ENCODE results near the gene SCAMP3. TPM values are rescaled to one million over a fixed set of nuclear protein-coding genes. Genes with fewer than 3 reads are reported as not detected.

SCAMP3 gene
- total and polyA plus RNA-seq, 10 of the 15 experiments (the other 5 are each of a cell fraction or from before 2014, with no cell fraction given): 17.2 to 133 (median 87.3) TPM

DNA sequence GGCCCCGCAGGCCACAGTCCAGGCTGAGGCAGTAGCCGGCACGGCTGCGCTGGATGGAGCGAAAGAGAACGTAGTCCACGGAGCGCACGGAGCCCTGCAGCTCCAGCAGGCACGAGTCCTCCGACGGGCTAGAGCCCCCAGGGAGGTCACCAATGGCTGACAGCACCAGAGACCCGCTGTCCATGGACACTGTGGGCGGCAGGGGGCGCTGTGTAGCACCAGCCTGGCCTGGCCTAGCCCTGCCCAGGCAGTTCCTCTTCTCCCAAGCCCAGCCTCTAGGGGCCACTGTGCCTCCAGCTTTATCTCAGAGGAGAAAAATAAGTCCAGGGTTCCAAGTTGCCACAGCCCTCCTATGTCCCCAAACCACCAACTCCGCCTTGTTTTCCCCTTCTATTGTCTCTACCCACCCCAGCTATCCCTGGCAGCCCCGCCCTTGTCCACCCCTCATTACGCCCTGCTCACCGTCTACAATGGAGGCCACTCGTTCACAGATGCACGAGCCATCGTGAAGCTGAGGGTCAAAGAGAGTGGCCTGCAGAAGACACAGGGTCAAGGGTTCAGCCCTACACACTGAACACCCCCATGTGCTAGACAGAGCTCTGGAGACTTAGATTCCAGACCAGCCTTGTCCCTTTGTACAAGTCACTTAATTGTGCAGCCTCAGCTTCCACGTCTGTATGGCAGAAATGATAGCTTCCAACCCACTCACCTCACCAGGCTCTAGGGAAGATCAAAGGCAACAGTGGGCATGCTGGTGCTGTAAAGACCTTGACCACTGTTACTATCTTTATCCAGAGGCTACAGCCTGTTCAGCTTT, 11.3 kb downstream of the SCAMP3 start (continued):
- TF ChIP-seq KAT2A (conservative IDR thresholded peaks at IDR 0.05; ENCODE audit: control insufficient read depth, low read depth, low read length) (no peak), PML (IDR thresholded peaks at IDR 0.05; ENCODE audit: low read length) (no peak), IRF4 (IDR thresholded peaks at IDR 0.05; ENCODE audit: low read depth, low read length) (0 out of 2 replicates have a peak, but pooled peaks have one; percentile 45), MYC (IDR thresholded peaks at IDR 0.05; ENCODE audit: insufficient read depth, insufficient read length, insufficient replicate concordance, low read length, severe bottlenecking) (no peak), NR2C1 (IDR thresholded peaks at IDR 0.05) (no peak), BCL11A (IDR thresholded peaks at IDR 0.05; ENCODE audit: low read depth, low read length) (no peak), ZNF24 (IDR thresholded peaks at IDR 0.05) (no peak), TBL1XR1 (IDR thresholded peaks at IDR 0.05; ENCODE audit: low read depth, low read length) (no peak), YY1 (IDR thresholded peaks at IDR 0.05; ENCODE audit: low read depth, low read length) (peak; percentile 97), CBX3 (IDR thresholded peaks at IDR 0.05; ENCODE audit: borderline replicate concordance, low read depth) (no peak), NBN (IDR thresholded peaks at IDR 0.05) (peak; percentile 86), JUND (IDR thresholded peaks at IDR 0.05; ENCODE audit: low read depth, low read length) (no peak)
- TF ChIP-seq, protein P1, sequence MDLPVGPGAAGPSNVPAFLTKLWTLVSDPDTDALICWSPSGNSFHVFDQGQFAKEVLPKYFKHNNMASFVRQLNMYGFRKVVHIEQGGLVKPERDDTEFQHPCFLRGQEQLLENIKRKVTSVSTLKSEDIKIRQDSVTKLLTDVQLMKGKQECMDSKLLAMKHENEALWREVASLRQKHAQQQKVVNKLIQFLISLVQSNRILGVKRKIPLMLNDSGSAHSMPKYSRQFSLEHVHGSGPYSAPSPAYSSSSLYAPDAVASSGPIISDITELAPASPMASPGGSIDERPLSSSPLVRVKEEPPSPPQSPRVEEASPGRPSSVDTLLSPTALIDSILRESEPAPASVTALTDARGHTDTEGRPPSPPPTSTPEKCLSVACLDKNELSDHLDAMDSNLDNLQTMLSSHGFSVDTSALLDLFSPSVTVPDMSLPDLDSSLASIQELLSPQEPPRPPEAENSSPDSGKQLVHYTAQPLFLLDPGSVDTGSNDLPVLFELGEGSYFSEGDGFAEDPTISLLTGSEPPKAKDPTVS (IDR thresholded peaks at IDR 0.05; ENCODE audit: low read depth, low read length): no peak
- TF ChIP-seq, protein P2, sequence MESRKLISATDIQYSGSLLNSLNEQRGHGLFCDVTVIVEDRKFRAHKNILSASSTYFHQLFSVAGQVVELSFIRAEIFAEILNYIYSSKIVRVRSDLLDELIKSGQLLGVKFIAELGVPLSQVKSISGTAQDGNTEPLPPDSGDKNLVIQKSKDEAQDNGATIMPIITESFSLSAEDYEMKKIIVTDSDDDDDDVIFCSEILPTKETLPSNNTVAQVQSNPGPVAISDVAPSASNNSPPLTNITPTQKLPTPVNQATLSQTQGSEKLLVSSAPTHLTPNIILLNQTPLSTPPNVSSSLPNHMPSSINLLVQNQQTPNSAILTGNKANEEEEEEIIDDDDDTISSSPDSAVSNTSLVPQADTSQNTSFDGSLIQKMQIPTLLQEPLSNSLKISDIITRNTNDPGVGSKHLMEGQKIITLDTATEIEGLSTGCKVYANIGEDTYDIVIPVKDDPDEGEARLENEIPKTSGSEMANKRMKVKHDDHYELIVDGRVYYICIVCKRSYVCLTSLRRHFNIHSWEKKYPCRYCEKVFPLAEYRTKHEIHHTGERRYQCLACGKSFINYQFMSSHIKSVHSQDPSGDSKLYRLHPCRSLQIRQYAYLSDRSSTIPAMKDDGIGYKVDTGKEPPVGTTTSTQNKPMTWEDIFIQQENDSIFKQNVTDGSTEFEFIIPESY (IDR thresholded peaks at IDR 0.05): peak; percentile 36; the same call in 1 of the 2 replicates
- TF ChIP-seq, protein P3, sequence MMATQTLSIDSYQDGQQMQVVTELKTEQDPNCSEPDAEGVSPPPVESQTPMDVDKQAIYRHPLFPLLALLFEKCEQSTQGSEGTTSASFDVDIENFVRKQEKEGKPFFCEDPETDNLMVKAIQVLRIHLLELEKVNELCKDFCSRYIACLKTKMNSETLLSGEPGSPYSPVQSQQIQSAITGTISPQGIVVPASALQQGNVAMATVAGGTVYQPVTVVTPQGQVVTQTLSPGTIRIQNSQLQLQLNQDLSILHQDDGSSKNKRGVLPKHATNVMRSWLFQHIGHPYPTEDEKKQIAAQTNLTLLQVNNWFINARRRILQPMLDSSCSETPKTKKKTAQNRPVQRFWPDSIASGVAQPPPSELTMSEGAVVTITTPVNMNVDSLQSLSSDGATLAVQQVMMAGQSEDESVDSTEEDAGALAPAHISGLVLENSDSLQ (IDR thresholded peaks at IDR 0.05): peak; percentile 44; the same call in 1 of the 2 replicates
- TF ChIP-seq, protein P4, sequence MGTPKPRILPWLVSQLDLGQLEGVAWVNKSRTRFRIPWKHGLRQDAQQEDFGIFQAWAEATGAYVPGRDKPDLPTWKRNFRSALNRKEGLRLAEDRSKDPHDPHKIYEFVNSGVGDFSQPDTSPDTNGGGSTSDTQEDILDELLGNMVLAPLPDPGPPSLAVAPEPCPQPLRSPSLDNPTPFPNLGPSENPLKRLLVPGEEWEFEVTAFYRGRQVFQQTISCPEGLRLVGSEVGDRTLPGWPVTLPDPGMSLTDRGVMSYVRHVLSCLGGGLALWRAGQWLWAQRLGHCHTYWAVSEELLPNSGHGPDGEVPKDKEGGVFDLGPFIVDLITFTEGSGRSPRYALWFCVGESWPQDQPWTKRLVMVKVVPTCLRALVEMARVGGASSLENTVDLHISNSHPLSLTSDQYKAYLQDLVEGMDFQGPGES (IDR thresholded peaks at IDR 0.05): peak; percentile 34; the same call in 1 of the 2 replicates
- TF ChIP-seq, protein P5, sequence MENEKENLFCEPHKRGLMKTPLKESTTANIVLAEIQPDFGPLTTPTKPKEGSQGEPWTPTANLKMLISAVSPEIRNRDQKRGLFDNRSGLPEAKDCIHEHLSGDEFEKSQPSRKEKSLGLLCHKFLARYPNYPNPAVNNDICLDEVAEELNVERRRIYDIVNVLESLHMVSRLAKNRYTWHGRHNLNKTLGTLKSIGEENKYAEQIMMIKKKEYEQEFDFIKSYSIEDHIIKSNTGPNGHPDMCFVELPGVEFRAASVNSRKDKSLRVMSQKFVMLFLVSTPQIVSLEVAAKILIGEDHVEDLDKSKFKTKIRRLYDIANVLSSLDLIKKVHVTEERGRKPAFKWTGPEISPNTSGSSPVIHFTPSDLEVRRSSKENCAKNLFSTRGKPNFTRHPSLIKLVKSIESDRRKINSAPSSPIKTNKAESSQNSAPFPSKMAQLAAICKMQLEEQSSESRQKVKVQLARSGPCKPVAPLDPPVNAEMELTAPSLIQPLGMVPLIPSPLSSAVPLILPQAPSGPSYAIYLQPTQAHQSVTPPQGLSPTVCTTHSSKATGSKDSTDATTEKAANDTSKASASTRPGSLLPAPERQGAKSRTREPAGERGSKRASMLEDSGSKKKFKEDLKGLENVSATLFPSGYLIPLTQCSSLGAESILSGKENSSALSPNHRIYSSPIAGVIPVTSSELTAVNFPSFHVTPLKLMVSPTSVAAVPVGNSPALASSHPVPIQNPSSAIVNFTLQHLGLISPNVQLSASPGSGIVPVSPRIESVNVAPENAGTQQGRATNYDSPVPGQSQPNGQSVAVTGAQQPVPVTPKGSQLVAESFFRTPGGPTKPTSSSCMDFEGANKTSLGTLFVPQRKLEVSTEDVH (IDR thresholded peaks at IDR 0.05; ENCODE audit: low read depth, partially characterized antibody): no peak
- TF ChIP-seq, protein P6, sequence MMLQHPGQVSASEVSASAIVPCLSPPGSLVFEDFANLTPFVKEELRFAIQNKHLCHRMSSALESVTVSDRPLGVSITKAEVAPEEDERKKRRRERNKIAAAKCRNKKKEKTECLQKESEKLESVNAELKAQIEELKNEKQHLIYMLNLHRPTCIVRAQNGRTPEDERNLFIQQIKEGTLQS (IDR thresholded peaks at IDR 0.05; ENCODE audit: borderline replicate concordance, extremely low read depth, low read depth, low read length): 0 out of 2 replicates have a peak, but pooled peaks have one; percentile 22
- TF ChIP-seq, protein P7, sequence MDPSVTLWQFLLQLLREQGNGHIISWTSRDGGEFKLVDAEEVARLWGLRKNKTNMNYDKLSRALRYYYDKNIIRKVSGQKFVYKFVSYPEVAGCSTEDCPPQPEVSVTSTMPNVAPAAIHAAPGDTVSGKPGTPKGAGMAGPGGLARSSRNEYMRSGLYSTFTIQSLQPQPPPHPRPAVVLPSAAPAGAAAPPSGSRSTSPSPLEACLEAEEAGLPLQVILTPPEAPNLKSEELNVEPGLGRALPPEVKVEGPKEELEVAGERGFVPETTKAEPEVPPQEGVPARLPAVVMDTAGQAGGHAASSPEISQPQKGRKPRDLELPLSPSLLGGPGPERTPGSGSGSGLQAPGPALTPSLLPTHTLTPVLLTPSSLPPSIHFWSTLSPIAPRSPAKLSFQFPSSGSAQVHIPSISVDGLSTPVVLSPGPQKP (IDR thresholded peaks at IDR 0.05; ENCODE audit: low read depth, low read length): no peak

Data from GM12878 (cell line).